B cell (primary cell): ENCODE data around the gene WDR27. TPM values are rescaled to one million over a fixed set of nuclear protein-coding genes. Genes with fewer than 3 reads are reported as not detected.

Experiments used
- ATAC-seq: fragments of 200-7000 bp; cut with Tn5 transposase; one replicate; pipeline ENCODE4 v1.10.0; 2021; ENCODE audit warnings: low read depth, mild to moderate bottlenecking, moderate number of reproducible peaks, moderate library complexity
- CTCF ChIA-PET: fragments of 350-600 bp; sonication (Branson Sonifier 250); formaldehyde crosslinking; loops from one replicate; lab custom pipeline; 2021; ENCODE audit warnings: antibody characterized with exemption, inconsistent platforms; lab: Charles Lee
- POLR2A ChIA-PET: fragments of 350-600 bp; sonication (Branson Sonifier 250); formaldehyde crosslinking; loops from one replicate; lab custom pipeline; 2021; ENCODE audit warnings: antibody characterized with exemption; lab: Charles Lee
- DNase-seq: peaks from one replicate; pipeline ENCODE4 v3.0.0; 2013
- H2AFZ ChIP-seq: 2 replicates; pipeline ENCODE4 v1.6.1; 2012; ENCODE audit warnings: mild to moderate bottlenecking, low read depth, low read length; ENCODE audit not compliant: insufficient read depth, poor library complexity, severe bottlenecking
- H3K27ac ChIP-seq, 2 donors: 1 replicate in 1 of 2; 2 replicates in 1 of 2; pipeline ENCODE4 v1.5.1; 2012 to 2013; ENCODE audit warnings: low read length in 2 of 2, mild to moderate bottlenecking in 2 of 2, moderate library complexity in 1 of 2
- H3K27me3 ChIP-seq, 4 experiments: fragments of 200-600 bp in 1 of 4; sonication (generic) in 1 of 4; replicated peaks in 1 of 4; 1 replicate in 2 of 4; 2 replicates in 2 of 4; pipeline versions ENCODE4 v1.6.1 to v1.7.0; 2013 to 2016; ENCODE audit warnings: low read length in 3 of 4, mild to moderate bottlenecking in 2 of 4, mixed read lengths in 1 of 4, moderate library complexity in 1 of 4; ENCODE audit not compliant: insufficient read depth in 4 of 4, control insufficient read depth in 3 of 4; ENCODE audit errors: control extremely low read depth in 1 of 4
- H3K36me3 ChIP-seq, 2 experiments: replicated peaks in 1 of 2; 1 replicate in 1 of 2; 2 replicates in 1 of 2; pipeline versions ENCODE4 v1.6.1 to v1.7.1; 2013; ENCODE audit warnings: low read length in 1 of 2; ENCODE audit not compliant: insufficient read depth in 2 of 2, control insufficient read depth in 1 of 2; ENCODE audit errors: control extremely low read depth in 1 of 2, extremely low read depth in 1 of 2
- H3K4me1 ChIP-seq, 2 donors: fragments of 200-600 bp in 1 of 2; sonication (generic) in 1 of 2; 1 replicate in 1 of 2; 2 replicates in 1 of 2; pipeline versions ENCODE4 v1.5.1 to v1.6.1; 2013 to 2017; ENCODE audit warnings: low read length in 2 of 2; ENCODE audit not compliant: control insufficient read depth in 2 of 2, insufficient read depth in 2 of 2
- H3K4me2 ChIP-seq: replicated peaks from 2 replicates; pipeline ENCODE3; 2012; ENCODE audit warnings: mild to moderate bottlenecking, low read depth, low read length; ENCODE audit not compliant: poor library complexity, severe bottlenecking
- H3K4me3 ChIP-seq, 5 experiments: fragments of 200-600 bp in 1 of 5; sonication (generic) in 1 of 5; 1 replicate in 3 of 5; 2 replicates in 2 of 5; pipeline versions ENCODE4 v1.5.1 to v1.7.0; 2011 to 2016; ENCODE audit warnings: low read length in 4 of 5, mild to moderate bottlenecking in 4 of 5, low read depth in 2 of 5, control low read depth in 1 of 5, moderate library complexity in 1 of 5; ENCODE audit not compliant: insufficient read depth in 1 of 5; ENCODE audit errors: control extremely low read depth in 1 of 5, extremely low read depth in 1 of 5
- H3K79me2 ChIP-seq: fragments of 200-600 bp; sonication (generic); one replicate; pipeline ENCODE4 v1.6.0; 2016; ENCODE audit warnings: low read length; ENCODE audit not compliant: control insufficient read depth, insufficient read depth
- H3K9ac ChIP-seq: fragments of 200-600 bp; sonication (generic); 2 replicates; pipeline ENCODE4 v1.6.1; 2017; ENCODE audit warnings: mild to moderate bottlenecking, low read length, moderate library complexity
- H3K9me3 ChIP-seq, 3 donors: one replicate each; pipeline versions ENCODE4 v1.6.1 to v1.7.1; 2013; ENCODE audit warnings: low read length in 2 of 3; ENCODE audit not compliant: control insufficient read depth in 2 of 3, insufficient read depth in 1 of 3; ENCODE audit errors: control extremely low read depth in 1 of 3
- H4K20me1 ChIP-seq: 2 replicates; pipeline ENCODE4 v1.6.0; 2012; ENCODE audit warnings: mild to moderate bottlenecking, low read length; ENCODE audit not compliant: insufficient read depth, control insufficient read depth, poor library complexity, severe bottlenecking
- H3K27ac Mint-ChIP-seq: one replicate; pipeline ENCODE4 v1.8.0; 2021; ENCODE audit warnings: mixed read lengths
- H3K27me3 Mint-ChIP-seq: one replicate; pipeline ENCODE4 v1.8.0; 2021; ENCODE audit warnings: mixed read lengths
- H3K4me1 Mint-ChIP-seq: one replicate; pipeline ENCODE4 v1.8.0; 2021; ENCODE audit warnings: mixed read lengths
- H3K4me3 Mint-ChIP-seq: one replicate; pipeline ENCODE4 v1.8.0; 2021; ENCODE audit warnings: mixed read lengths
- H3K9me3 Mint-ChIP-seq: one replicate; pipeline ENCODE4 v1.8.0; 2022; ENCODE audit warnings: mixed read lengths; ENCODE audit not compliant: insufficient read depth
- CTCF ChIP-seq: fragments of 200-600 bp; IDR thresholded peaks from one replicate; pipeline ENCODE4 v1.8.0; 2022; ENCODE audit warnings: antibody characterized with exemption, mild to moderate bottlenecking
- EZH2 ChIP-seq: IDR thresholded peaks from 2 replicates; pipeline ENCODE4 v1.6.1; 2012; ENCODE audit warnings: borderline replicate concordance, low read depth, mild to moderate bottlenecking, moderate library complexity, low read length; ENCODE audit not compliant: insufficient read depth, poor library complexity, severe bottlenecking
- WGBS: methylation state at CpG from one replicate; pipeline ENCODE4 v1.1.5; 2013; ENCODE audit warnings: missing lambda C conversion rate; ENCODE audit not compliant: insufficient coverage; 5-methylcytosine and 5-hydroxymethylcytosine counted together
- intact Hi-C: fragments of 100-400 bp; cut with micrococcal nuclease; formaldehyde crosslinking; loops from one replicate; pipeline ENCODE4 v1.10.0; 2022
- polyA plus RNA-seq: library from polyadenylated mRNA; depleted of rRNA; stranded (reverse); fragments of >200 nt; gene quantifications from 2 replicates; pipeline ENCODE4 v1.2.3, GENCODE V29; 2012
- total RNA-seq, 2 donors: library from RNA; stranded (reverse); fragments of 120-200 nt in 1 of 2; gene quantifications; 1 replicate in 1 of 2; 2 replicates in 1 of 2; pipeline versions ENCODE4 v1.2.3 to v1.2.4, GENCODE V29; 2013 to 2022

Gene WDR27
- total and polyA plus RNA-seq, 2 donors (not counting 1 experiment from before 2014, with no cell fraction given), result 64.3 to 86.3 TPM

GRCh38 chr6:169720207-169720855 lies 18.5 kb upstream of the WDR27 start:
- Histone ChIP-seq H3K79me2 (peaks cover 63% of the 10 kb centered on the region), H3K9me3 (no peaks in the 10 kb centered on the region), H3K4me2 (no peak overlapping the region), H3K27ac (no peak overlapping the region), H3K27me3 (no peaks in the 10 kb centered on the region), H4K20me1 (no peaks in the 10 kb centered on the region), H3K4me1 (peaks cover 15 to 17% of the 10 kb centered on the region in 2 donors), H3K36me3 (peaks cover 0 to 16% of the 10 kb centered on the region in 2 experiments), H2AFZ (no peak overlapping the region), H3K4me3 (no peak overlapping the region), H3K9ac (no peak overlapping the region)
- H3K27me3 Mint-ChIP-seq, result no peaks in the 10 kb centered on the region
- POLR2A ChIA-PET, result no interaction called here
- ATAC-seq (no peak), DNase-seq (no peak)
- CTCF ChIA-PET, result no interaction called here
- H3K27ac Mint-ChIP-seq, result no peak overlapping the region
- H3K4me3 Mint-ChIP-seq, result no peak overlapping the region
- no peak for TF ChIP-seq EZH2
- no peak for TF ChIP-seq CTCF
- intact Hi-C loops, result loop anchor here (10.0 kb wide), 1 partner anchor 574 kb away; the partner anchor contains the start of gene DLL1
- peaks cover 32% of the 10 kb centered on the region for H3K4me1 Mint-ChIP-seq
- no peaks in the 10 kb centered on the region for H3K9me3 Mint-ChIP-seq
- 100% methylated on average over 3 of the region's 3 CpGs for WGBS

GRCh38 chr6:169719117-169719516 lies 17.3 kb upstream of the WDR27 start:
- CTCF ChIA-PET, result no interaction called here
- H3K27me3 Mint-ChIP-seq, result no peaks in the 10 kb centered on the region
- H4K20me1 ChIP-seq, result no peaks in the 10 kb centered on the region
- no peak overlapping the region for H3K4me3 Mint-ChIP-seq
- no peak overlapping the region for H3K4me2 ChIP-seq
- H3K27me3 ChIP-seq, result no peaks in the 10 kb centered on the region
- H3K27ac ChIP-seq, result no peak overlapping the region
- 100% methylated on average over 1 of the region's 4 CpGs for WGBS
- no peak overlapping the region for H3K9ac ChIP-seq
- no peaks in the 10 kb centered on the region for H3K9me3 Mint-ChIP-seq
- intact Hi-C loops, result no loop called here
- H3K27ac Mint-ChIP-seq, result no peak overlapping the region
- TF ChIP-seq EZH2, result no peak
- no peak for TF ChIP-seq CTCF
- peaks cover 11 to 14% of the 10 kb centered on the region in 2 donors for H3K4me1 ChIP-seq
- peaks cover 75% of the 10 kb centered on the region for H3K79me2 ChIP-seq
- no peaks in the 10 kb centered on the region for H3K9me3 ChIP-seq
- POLR2A ChIA-PET, result no interaction called here
- DNase-seq (no peak), ATAC-seq (no peak)
- peaks cover 28% of the 10 kb centered on the region for H3K4me1 Mint-ChIP-seq
- peaks cover 8 to 26% of the 10 kb centered on the region in 2 experiments for H3K36me3 ChIP-seq
- H2AFZ ChIP-seq, result no peak overlapping the region
- no peak overlapping the region for H3K4me3 ChIP-seq
